ENCODE data around the gene AKT3. TPM values are rescaled to one million over a fixed set of nuclear protein-coding genes. Genes with fewer than 3 reads are reported as not detected.

Gene AKT3
- total RNA-seq, 1 donor from 2014 or later, result 27.8 TPM

- intact Hi-C loops (cut with micrococcal nuclease), result no loop called here
Observed at GRCh38 chr1:243494741-243495431, 355.2 kb downstream of the AKT3 start.

GRCh38 chr1:243493156-243494129 is 356.6 kb downstream of the AKT3 start:
- intact Hi-C loops (cut with micrococcal nuclease), result no loop called here

GRCh38 chr1:243490748-243491686 is 359.0 kb downstream of the AKT3 start:
- intact Hi-C loops (cut with micrococcal nuclease), result no loop called here

- intact Hi-C loops (cut with micrococcal nuclease), result no loop called here
Observed at GRCh38 chr1:243489681-243490546, 360.1 kb downstream of the AKT3 start.

- intact Hi-C loops (cut with micrococcal nuclease), result no loop called here
Observed at GRCh38 chr1:243489158-243489527, 360.9 kb downstream of the AKT3 start.

- intact Hi-C loops (cut with micrococcal nuclease), result no loop called here
Observed at GRCh38 chr1:243488459-243489157, 361.4 kb downstream of the AKT3 start.

GRCh38 chr1:243487649-243488227 is 362.3 kb downstream of the AKT3 start:
- intact Hi-C loops (cut with micrococcal nuclease), result no loop called here

GRCh38 chr1:243487036-243487648 is 362.9 kb downstream of the AKT3 start:
- intact Hi-C loops (cut with micrococcal nuclease), result no loop called here

- intact Hi-C loops (cut with micrococcal nuclease), result loop anchor here (1.0 to 5.0 kb wide), 2 partner anchors 142 to 263 kb away; no protein-coding TSS in a partner anchor
Observed at GRCh38 chr1:243483952-243484351, 366.1 kb downstream of the AKT3 start.

- intact Hi-C loops (cut with micrococcal nuclease), result loop anchor here (1.0 to 5.0 kb wide), 2 partner anchors 141 to 264 kb away; no protein-coding TSS in a partner anchor
Observed at GRCh38 chr1:243483071-243483771, 366.8 kb downstream of the AKT3 start.

- intact Hi-C loops (cut with micrococcal nuclease), result loop anchor here (1.0 to 5.0 kb wide), 2 partner anchors 140 to 265 kb away; no protein-coding TSS in a partner anchor
Observed at GRCh38 chr1:243482141-243483022, 367.7 kb downstream of the AKT3 start.

- intact Hi-C loops (cut with micrococcal nuclease), result loop anchor here (5.0 kb wide), 1 partner anchor 266 kb away; no protein-coding TSS in a partner anchor
Observed at GRCh38 chr1:243481101-243481500, 368.9 kb downstream of the AKT3 start.

- intact Hi-C loops (cut with micrococcal nuclease), result loop anchor here (5.0 kb wide), 1 partner anchor 794 kb away; no protein-coding TSS in a partner anchor
Observed at GRCh38 chr1:243477731-243478290, 372.2 kb downstream of the AKT3 start.

GRCh38 chr1:243475966-243476365 is 374.1 kb downstream of the AKT3 start:
- intact Hi-C loops (cut with micrococcal nuclease), result loop anchor here (5.0 kb wide), 1 partner anchor 796 kb away; no protein-coding TSS in a partner anchor

- intact Hi-C loops (cut with micrococcal nuclease), result loop anchor here (5.0 kb wide), 1 partner anchor 797 kb away; no protein-coding TSS in a partner anchor
Observed at GRCh38 chr1:243474906-243475305, 375.1 kb downstream of the AKT3 start.

- intact Hi-C loops (cut with micrococcal nuclease), result no loop called here
Observed at GRCh38 chr1:243474136-243474881, 375.7 kb downstream of the AKT3 start.

Data from T-helper 1 cell treated with Interleukin-12 subunit alpha and Interleukin-12 subunit beta and Interleukin-4 antibody, amounts not matched to agents 30 ng/mL and 1 ng/mL, for 36 hours (primary cell).